ENCODE results near the gene NOS1.

GRCh38 chr12:117171499-117172162 is 189.8 kb downstream of the NOS1 start:
- no peak for TF ChIP-seq EZH2 (IDR thresholded peaks at IDR 0.05; ENCODE audit: borderline replicate concordance, low read depth, low read length, severe bottlenecking)
- TF ChIP-seq, protein P1, sequence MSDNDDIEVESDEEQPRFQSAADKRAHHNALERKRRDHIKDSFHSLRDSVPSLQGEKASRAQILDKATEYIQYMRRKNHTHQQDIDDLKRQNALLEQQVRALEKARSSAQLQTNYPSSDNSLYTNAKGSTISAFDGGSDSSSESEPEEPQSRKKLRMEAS (IDR thresholded peaks at IDR 0.05; ENCODE audit: insufficient read depth, insufficient read length), result no peak
- TF ChIP-seq, protein P2, sequence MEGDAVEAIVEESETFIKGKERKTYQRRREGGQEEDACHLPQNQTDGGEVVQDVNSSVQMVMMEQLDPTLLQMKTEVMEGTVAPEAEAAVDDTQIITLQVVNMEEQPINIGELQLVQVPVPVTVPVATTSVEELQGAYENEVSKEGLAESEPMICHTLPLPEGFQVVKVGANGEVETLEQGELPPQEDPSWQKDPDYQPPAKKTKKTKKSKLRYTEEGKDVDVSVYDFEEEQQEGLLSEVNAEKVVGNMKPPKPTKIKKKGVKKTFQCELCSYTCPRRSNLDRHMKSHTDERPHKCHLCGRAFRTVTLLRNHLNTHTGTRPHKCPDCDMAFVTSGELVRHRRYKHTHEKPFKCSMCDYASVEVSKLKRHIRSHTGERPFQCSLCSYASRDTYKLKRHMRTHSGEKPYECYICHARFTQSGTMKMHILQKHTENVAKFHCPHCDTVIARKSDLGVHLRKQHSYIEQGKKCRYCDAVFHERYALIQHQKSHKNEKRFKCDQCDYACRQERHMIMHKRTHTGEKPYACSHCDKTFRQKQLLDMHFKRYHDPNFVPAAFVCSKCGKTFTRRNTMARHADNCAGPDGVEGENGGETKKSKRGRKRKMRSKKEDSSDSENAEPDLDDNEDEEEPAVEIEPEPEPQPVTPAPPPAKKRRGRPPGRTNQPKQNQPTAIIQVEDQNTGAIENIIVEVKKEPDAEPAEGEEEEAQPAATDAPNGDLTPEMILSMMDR (IDR thresholded peaks at IDR 0.05; ENCODE audit: extremely low read depth in 1 of 2, insufficient read depth in 1 of 2, low read depth in 1 of 2, low read length in 2 of 2), result no peak
- TF ChIP-seq POLR2AphosphoS5 (IDR thresholded peaks at IDR 0.05; ENCODE audit: insufficient read depth, low read depth, low read length), result no peak
- TF ChIP-seq POLR2A (IDR thresholded peaks at IDR 0.05; ENCODE audit: low read depth, low read length), result no peak
- TF ChIP-seq JUN (IDR thresholded peaks at IDR 0.05; ENCODE audit: borderline replicate concordance, insufficient read depth, insufficient read length, low read depth), result no peak
- no peak for TF ChIP-seq FOS (IDR thresholded peaks at IDR 0.05; ENCODE audit: borderline replicate concordance, insufficient read depth, low read length)
- no peak for TF ChIP-seq MYC (IDR thresholded peaks at IDR 0.05; ENCODE audit: low read depth, low read length)

Data from endothelial cell of umbilical vein (primary cell).